H7 (cell line): ENCODE results near the gene ELL. TPM values are rescaled to one million over a fixed set of nuclear protein-coding genes. Genes with fewer than 3 reads are reported as not detected.
A peak's percentile ranks its signal among the peaks of the same experiment; 100 is the strongest.

Source experiments
- DNase-seq: peaks from one replicate; pipeline ENCODE4 v3.0.0; 2012
- H3K27me3 ChIP-seq: 2 replicates; pipeline ENCODE4 v1.6.0; 2011; ENCODE audit warnings: mild to moderate bottlenecking, low read length; ENCODE audit not compliant: control insufficient read depth, insufficient read depth
- H3K36me3 ChIP-seq: replicated peaks from 2 replicates; pipeline ENCODE4 v1.5.1; 2011; ENCODE audit warnings: low read length; ENCODE audit not compliant: control insufficient read depth, insufficient read depth
- H3K4me3 ChIP-seq: 2 replicates; pipeline ENCODE4 v1.5.1; 2011; ENCODE audit warnings: low read depth, mild to moderate bottlenecking, control low read depth, low read length, moderate library complexity; ENCODE audit not compliant: insufficient read depth
- total RNA-seq: library from RNA; depleted of rRNA; stranded (reverse); fragments of >200 nt; shearing (Covaris generic); gene quantifications from 2 replicates; pipeline ENCODE4 v1.2.3, GENCODE V29; 2014

ELL gene
- total RNA-seq, 1 experiment from 2014 or later, result 17.0 TPM

- no peaks in the 10 kb centered on the region; the same call in 1 of the 2 replicates for H3K36me3 ChIP-seq
- H3K4me3 ChIP-seq, result no peak overlapping the region
- no peaks in the 10 kb centered on the region for H3K27me3 ChIP-seq
- DNase-seq, result no peak
Observed at GRCh38 chr19:18430417-18431144, 91.3 kb downstream of the ELL start.

GRCh38 chr19:18429717-18430416 lies 92.0 kb downstream of the ELL start:
- Histone ChIP-seq H3K27me3 (no peaks in the 10 kb centered on the region), H3K4me3 (peak overlapping the region; percentile 51), H3K36me3 (no peaks in the 10 kb centered on the region; the same call in 1 of the 2 replicates)
- DNase-seq, result no peak

- DNase-seq, result peak; percentile 99
- H3K4me3 ChIP-seq, result peak overlapping the region; percentile 51
- no peaks in the 10 kb centered on the region for H3K36me3 ChIP-seq
- H3K27me3 ChIP-seq, result no peaks in the 10 kb centered on the region
Observed at GRCh38 chr19:18428787-18429674, 92.8 kb downstream of the ELL start.

- no peak for DNase-seq
Observed at GRCh38 chr19:18428173-18428786, 93.6 kb downstream of the ELL start.

GRCh38 chr19:18427743-18428113 lies 94.1 kb downstream of the ELL start:
- H3K27me3 ChIP-seq, result no peaks in the 10 kb centered on the region
- H3K36me3 ChIP-seq, result no peaks in the 10 kb centered on the region
- H3K4me3 ChIP-seq, result no peak overlapping the region
- DNase-seq, result no peak

More at GRCh38 chr19:18428173-18428786, 93.6 kb downstream of the ELL start:
- H3K36me3 ChIP-seq, result no peaks in the 10 kb centered on the region
- no peaks in the 10 kb centered on the region for H3K27me3 ChIP-seq
- H3K4me3 ChIP-seq, result no peak overlapping the region

- H3K36me3 ChIP-seq, result no peaks in the 10 kb centered on the region
- H3K4me3 ChIP-seq, result no peak overlapping the region
- H3K27me3 ChIP-seq, result no peaks in the 10 kb centered on the region
- no peak for DNase-seq
Observed at GRCh38 chr19:18427080-18427742, 94.7 kb downstream of the ELL start.

GRCh38 chr19:18426416-18426767 lies 95.5 kb downstream of the ELL start:
- H3K27me3 ChIP-seq, result no peaks in the 10 kb centered on the region
- peak; percentile 49 for DNase-seq

GRCh38 chr19:18425515-18426415 lies 96.1 kb downstream of the ELL start:
- peak; percentile 63 for DNase-seq
- Histone ChIP-seq H3K36me3 (no peaks in the 10 kb centered on the region), H3K27me3 (peaks cover 2% of the 10 kb centered on the region; the same call in 1 of the 2 replicates), H3K4me3 (no peak overlapping the region)

More at GRCh38 chr19:18426416-18426767, 95.5 kb downstream of the ELL start:
- no peaks in the 10 kb centered on the region for H3K36me3 ChIP-seq
- no peak overlapping the region for H3K4me3 ChIP-seq

- peaks cover 7% of the 10 kb centered on the region for H3K27me3 ChIP-seq
- no peak for DNase-seq
- H3K36me3 ChIP-seq, result no peaks in the 10 kb centered on the region
- no peak overlapping the region for H3K4me3 ChIP-seq
Observed at GRCh38 chr19:18424890-18425514, 96.9 kb downstream of the ELL start.

GRCh38 chr19:18424122-18424889 lies 97.6 kb downstream of the ELL start:
- Histone ChIP-seq H3K4me3 (no peak overlapping the region), H3K27me3 (peaks cover 10% of the 10 kb centered on the region), H3K36me3 (no peaks in the 10 kb centered on the region)
- DNase-seq, result peak; percentile 74

GRCh38 chr19:18423258-18424020 lies 98.4 kb downstream of the ELL start:
- H3K27me3 ChIP-seq, result peaks cover 15% of the 10 kb centered on the region

More at GRCh38 chr19:18423258-18424020, 98.4 kb downstream of the ELL start:
- H3K36me3 ChIP-seq, result no peaks in the 10 kb centered on the region
- DNase-seq, result peak; percentile 51
- H3K4me3 ChIP-seq, result no peak overlapping the region
